ENCODE results near the gene SEMA6D.

Gene SEMA6D

DNA sequence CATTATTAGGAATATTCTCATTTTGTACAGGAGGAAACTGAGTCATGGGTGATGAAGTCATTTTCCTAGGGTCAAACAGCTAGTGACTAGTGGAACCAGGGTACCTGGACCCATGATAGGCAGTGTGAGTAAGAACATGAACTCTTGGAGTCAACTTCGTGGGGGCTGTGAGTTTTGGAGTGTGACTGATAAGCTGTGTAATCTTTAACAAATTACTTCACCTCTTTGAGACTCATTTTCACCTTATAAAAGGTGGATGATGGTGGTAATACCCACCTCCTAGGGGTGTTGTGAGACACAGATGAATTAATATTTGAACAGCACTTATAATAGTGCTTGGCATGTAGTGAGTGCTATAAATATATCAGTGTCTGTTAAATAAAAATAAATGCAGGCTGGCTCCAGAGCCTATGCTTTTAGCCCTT is 9.1 kb downstream of the SEMA6D start:
- no peak overlapping the region for H3K27ac ChIP-seq
- TF ChIP-seq ZFX (IDR thresholded peaks at IDR 0.05) = no peak
- TF ChIP-seq, protein P1, sequence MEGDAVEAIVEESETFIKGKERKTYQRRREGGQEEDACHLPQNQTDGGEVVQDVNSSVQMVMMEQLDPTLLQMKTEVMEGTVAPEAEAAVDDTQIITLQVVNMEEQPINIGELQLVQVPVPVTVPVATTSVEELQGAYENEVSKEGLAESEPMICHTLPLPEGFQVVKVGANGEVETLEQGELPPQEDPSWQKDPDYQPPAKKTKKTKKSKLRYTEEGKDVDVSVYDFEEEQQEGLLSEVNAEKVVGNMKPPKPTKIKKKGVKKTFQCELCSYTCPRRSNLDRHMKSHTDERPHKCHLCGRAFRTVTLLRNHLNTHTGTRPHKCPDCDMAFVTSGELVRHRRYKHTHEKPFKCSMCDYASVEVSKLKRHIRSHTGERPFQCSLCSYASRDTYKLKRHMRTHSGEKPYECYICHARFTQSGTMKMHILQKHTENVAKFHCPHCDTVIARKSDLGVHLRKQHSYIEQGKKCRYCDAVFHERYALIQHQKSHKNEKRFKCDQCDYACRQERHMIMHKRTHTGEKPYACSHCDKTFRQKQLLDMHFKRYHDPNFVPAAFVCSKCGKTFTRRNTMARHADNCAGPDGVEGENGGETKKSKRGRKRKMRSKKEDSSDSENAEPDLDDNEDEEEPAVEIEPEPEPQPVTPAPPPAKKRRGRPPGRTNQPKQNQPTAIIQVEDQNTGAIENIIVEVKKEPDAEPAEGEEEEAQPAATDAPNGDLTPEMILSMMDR (conservative IDR thresholded peaks at IDR 0.05) = no peak

DNA sequence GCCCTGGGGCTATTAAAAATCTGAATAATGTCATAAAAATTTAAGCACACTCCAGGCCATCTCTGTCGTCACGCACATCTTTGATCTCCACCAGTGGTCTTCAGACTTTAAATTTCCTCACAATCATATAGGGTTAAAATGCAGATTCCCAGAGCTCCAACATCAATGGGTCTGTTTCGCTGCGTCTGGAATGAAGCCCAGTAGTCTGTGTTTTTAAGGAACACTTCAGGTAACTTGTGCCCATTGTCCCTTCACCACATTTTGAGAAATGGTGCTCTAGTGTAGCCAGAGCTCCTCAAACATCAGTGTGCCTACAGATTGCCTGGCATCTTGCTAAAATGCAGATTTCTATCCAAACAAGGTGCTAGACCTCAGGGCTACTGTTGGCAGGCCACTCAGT is 9.8 kb downstream of the SEMA6D start:
- H3K27ac ChIP-seq = no peak overlapping the region
- TF ChIP-seq, protein P1 (conservative IDR thresholded peaks at IDR 0.05) = no peak
- no peak for TF ChIP-seq ZFX (IDR thresholded peaks at IDR 0.05)

DNA sequence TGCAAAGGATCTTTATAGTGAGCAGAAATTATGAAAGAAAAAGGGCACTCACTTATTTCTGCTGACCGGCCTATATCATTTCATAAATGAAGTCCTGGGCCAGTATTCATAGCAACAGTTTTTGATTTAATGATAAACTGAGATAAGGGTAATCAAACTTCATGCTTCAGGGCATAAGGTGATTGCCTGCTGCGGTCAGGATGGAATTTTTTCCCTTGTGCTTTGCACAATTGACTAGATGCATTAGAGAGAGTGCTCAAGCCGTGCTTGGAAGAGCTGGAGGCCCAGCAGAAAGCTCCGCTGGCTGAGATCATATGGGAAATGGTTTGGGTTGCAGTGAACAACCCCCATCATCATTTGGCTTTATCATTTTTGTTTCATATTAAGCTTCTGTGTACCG is 10.4 kb downstream of the SEMA6D start:
- no peak overlapping the region for H3K27ac ChIP-seq
- TF ChIP-seq, protein P1 (conservative IDR thresholded peaks at IDR 0.05) = no peak

DNA sequence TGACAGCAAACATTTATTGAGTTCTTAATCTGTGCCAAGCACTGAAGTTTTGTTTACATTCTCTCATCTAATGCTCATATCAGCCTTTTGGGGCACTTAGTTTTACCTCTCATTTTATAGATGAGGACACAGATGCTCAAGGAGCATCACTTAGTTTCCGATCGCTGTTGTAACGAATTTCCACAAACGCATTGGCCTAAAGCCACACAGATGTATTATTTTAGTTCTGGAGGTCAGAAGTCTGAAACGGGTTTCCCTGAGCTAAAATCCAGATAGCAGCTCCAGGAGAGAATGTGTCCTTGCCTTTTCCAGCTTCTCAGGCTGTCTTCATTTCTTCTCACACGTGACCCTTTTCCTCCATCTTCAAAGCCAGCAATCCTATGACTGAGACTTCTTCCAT is 11.1 kb downstream of the SEMA6D start:
- no peak for TF ChIP-seq ZFX (IDR thresholded peaks at IDR 0.05)
- TF ChIP-seq, protein P1 (conservative IDR thresholded peaks at IDR 0.05) = no peak
- H3K27ac ChIP-seq = no peak overlapping the region

DNA sequence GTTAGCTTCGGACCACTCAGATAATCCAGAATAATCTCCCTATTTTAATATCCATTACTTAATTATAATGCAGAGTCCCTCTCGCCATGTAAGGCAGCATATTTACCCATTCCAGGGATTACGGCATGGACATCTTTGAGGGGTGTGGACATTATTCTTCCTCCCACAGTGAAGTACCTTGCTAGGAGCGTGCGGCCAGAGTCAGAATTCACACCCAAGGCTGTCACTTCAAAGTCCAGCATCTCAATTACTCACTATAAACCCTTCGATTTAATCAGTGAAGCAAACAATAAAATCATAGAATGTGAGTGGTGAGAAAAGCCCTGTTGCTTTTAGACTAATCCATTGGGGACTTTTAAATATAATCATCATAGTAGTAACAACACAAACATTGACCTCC is 11.6 kb downstream of the SEMA6D start:
- H3K27ac ChIP-seq = no peak overlapping the region
- TF ChIP-seq ZFX (IDR thresholded peaks at IDR 0.05) = no peak
- TF ChIP-seq, protein P1 (conservative IDR thresholded peaks at IDR 0.05) = no peak

DNA sequence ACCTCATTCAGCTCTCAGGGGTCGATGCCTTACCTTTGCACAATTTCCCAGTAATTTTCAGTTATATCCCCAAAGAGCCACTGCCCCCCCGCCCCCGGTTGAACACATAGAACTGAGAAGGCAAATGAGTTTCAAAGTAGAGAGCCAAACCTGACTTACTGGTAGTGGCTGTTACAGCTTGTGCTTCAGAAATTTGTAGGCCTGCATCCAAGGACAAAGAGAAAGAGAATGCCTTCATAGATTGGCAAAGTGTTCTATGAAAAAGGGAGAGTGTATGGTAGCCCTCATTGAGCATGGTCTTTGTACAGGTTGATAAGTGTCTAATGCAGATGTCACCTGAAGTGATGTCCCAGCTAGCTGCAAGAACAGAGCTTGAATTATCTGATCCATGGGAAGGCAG is 13.9 kb downstream of the SEMA6D start:
- TF ChIP-seq, protein P1 (conservative IDR thresholded peaks at IDR 0.05) = no peak
- no peak for TF ChIP-seq ZFX (IDR thresholded peaks at IDR 0.05)

DNA sequence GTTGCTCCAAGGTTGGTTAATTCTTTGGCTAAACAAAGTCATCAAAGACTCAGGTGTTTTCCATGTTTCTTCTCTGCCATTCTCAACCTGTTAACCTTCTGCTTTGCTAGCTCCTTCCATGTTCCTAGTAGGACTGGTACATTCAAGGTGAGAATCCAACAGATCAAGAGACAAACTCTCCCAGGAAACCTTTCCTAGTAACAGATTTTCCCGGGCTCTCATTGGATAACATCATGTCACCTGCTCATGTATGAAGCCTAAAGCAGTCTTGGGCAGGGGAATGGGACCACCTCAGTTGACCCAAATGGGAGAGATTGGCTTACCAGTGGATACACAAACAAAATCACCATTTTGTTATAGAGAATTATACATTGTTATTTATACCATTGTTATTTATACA is 14.9 kb downstream of the SEMA6D start:
- TF ChIP-seq ZFX (IDR thresholded peaks at IDR 0.05) = no peak
- TF ChIP-seq, protein P1 (conservative IDR thresholded peaks at IDR 0.05) = no peak
- H3K27ac ChIP-seq = no peak overlapping the region

More for the DNA sequence above, 13.9 kb downstream of the SEMA6D start:
- H3K27ac ChIP-seq = no peak overlapping the region

Data from C4-2B (cell line).